Bone marrow (tissue), 2 donors: ENCODE results near the gene GFRA1.

Experiments
- DNase-seq, 2 donors: peaks; one replicate each; lab custom pipeline; 2025; lab: John Stamatoyannopoulos, UW

GFRA1 gene

GRCh38 chr10:116027355-116027754 is 245.7 kb downstream of the GFRA1 start:
- DNase-seq: no peak

- DNase-seq: no peak
These were observed 246.3 kb downstream of the GFRA1 start for GRCh38 chr10:116026725-116027124.

- no peak for DNase-seq
These were observed 246.7 kb downstream of the GFRA1 start for GRCh38 chr10:116026315-116026714.

- no peak for DNase-seq
These were observed 248.6 kb downstream of the GFRA1 start for GRCh38 chr10:116024271-116024878.

- no peak for DNase-seq
These were observed 255.6 kb downstream of the GFRA1 start for GRCh38 chr10:116017405-116017804.

- no peak for DNase-seq
These were observed 257.2 kb downstream of the GFRA1 start for GRCh38 chr10:116015583-116016333.

- no peak for DNase-seq
These were observed 258.0 kb downstream of the GFRA1 start for GRCh38 chr10:116014871-116015582.

GRCh38 chr10:116014326-116014725 is 258.7 kb downstream of the GFRA1 start:
- DNase-seq: no peak

- DNase-seq: no peak
These were observed 261.1 kb downstream of the GFRA1 start for GRCh38 chr10:116011929-116012328.

- DNase-seq: no peak
These were observed 265.6 kb downstream of the GFRA1 start for GRCh38 chr10:116007256-116007891.
